ENCODE measurements around the gene RHBG. TPM values are rescaled to one million over a fixed set of nuclear protein-coding genes. Genes with fewer than 3 reads are reported as not detected.
A peak's percentile ranks its signal among the peaks of the same experiment; 100 is the strongest.

RHBG gene
- total RNA-seq, 4 donors from 2014 or later: 0.23 to 1.6 (median 1.1) TPM

DNA sequence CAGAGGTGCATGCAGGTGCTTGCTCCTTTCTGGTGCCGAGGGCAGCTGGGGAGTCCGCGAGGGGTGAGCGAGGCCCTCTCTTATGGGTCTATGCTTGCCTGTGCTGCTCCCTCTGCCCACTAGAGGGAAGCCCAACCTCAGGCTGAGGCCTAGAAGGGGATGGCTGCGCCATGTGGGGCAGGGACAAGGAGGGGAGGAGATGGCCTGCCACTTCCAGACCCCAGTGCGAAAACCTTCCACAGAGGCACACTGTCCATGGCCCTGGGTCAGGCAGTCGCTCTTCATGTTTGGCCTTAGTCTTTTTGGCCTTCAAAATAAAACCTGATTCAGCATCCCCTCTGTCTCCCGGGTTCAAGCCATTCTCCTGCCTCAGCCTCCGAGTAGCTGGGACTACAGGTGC lies 14.0 kb downstream of the RHBG start:
- intact Hi-C loops (cut with DNase I): loop anchor here (10.0 kb wide), 1 partner anchor 232 kb away; the partner anchor contains the start of gene HAPLN2
- peak; percentile 57 to 78 (median 70) for TF ChIP-seq CTCF (IDR thresholded peaks at IDR 0.05)
- TF ChIP-seq POLR2A (IDR thresholded peaks at IDR 0.05): no peak
- 29 to 47% methylated on average over 6 to 9 of the region's 9 CpGs for WGBS, 2 donors
- Histone ChIP-seq H3K27ac (no peak overlapping the region), H3K27me3 (peaks cover 0 to 23% (median 1%) of the 10 kb centered on the region in 4 donors), H3K36me3 (no peaks in the 10 kb centered on the region), H3K9me3 (no peaks in the 10 kb centered on the region), H3K4me1 (peaks cover 0 to 1% (median 0%) of the 10 kb centered on the region in 3 donors), H3K4me3 (no peak overlapping the region)
- no peak for DNase-seq

DNA sequence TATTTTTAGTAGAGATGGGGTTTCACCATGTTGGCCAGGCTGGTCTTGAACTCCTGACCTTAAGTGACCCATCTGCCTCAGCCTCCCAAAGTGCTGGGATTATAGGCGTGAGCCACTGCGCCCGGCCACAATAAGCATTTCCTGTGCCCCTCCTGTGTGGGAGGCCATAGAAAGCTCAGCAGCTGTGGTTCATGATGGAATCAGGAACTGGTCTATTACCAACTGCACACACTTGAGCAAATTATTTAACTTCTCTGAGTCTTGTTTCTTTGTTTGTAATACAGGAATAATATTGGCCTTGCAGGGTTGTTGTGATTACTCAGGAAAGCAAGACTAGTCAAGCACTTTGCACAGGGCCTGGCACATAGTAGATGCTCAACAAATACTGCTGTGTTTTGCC lies 15.0 kb downstream of the RHBG start:
- no peaks in the 10 kb centered on the region for H3K36me3 ChIP-seq
- intact Hi-C loops (cut with DNase I): loop anchor here (2.0 to 10.0 kb wide), 2 partner anchors 63 to 231 kb away; partner anchors contain the start of gene HAPLN2

DNA sequence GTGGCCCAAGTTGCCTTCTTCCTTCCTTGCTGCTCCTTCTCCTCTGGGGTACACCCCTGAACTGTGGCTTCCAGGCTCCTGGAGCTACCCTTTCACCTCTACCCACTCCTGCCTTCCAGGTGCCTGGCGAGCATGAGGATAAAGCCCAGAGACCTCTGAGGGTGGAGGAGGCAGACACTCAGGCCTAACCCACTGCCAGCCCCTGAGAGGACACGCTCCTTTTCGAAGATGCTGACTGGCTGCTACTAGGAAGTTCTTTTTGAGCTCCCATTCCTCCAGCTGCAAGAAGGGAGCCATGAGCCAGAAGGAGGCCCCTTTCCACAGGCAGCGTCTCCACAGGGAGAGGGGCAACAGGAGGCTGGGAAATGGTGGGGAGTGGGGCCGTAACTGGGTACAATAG lies 15.6 kb downstream of the RHBG start:
- 96% methylated on average over 4 of the region's 5 CpGs; no CpG with 5 or more reads in 1 of the 2 donors for WGBS, 2 donors
- Histone ChIP-seq H3K36me3 (no peaks in the 10 kb centered on the region), H3K27me3 (peaks cover 0 to 40% (median 4%) of the 10 kb centered on the region in 4 donors), H3K27ac (no peak overlapping the region), H3K9me3 (no peaks in the 10 kb centered on the region), H3K4me1 (peaks cover 0 to 10% (median 6%) of the 10 kb centered on the region in 3 donors), H3K4me3 (no peak overlapping the region)
- intact Hi-C loops (cut with DNase I): loop anchor here (2.0 to 10.0 kb wide), 2 partner anchors 62 to 230 kb away; partner anchors contain the start of gene HAPLN2
- TF ChIP-seq POLR2A (IDR thresholded peaks at IDR 0.05): no peak
- no peak for TF ChIP-seq CTCF (IDR thresholded peaks at IDR 0.05)
- DNase-seq: no peak

More for the DNA sequence above, 15.0 kb downstream of the RHBG start:
- Histone ChIP-seq H3K4me3 (no peak overlapping the region), H3K9me3 (no peaks in the 10 kb centered on the region), H3K27me3 (peaks cover 0 to 33% (median 3%) of the 10 kb centered on the region in 4 donors), H3K27ac (no peak overlapping the region), H3K4me1 (peaks cover 0 to 10% (median 6%) of the 10 kb centered on the region in 3 donors)
- 71 to 74% methylated on average over 3 of the region's 3 CpGs for WGBS, 2 donors
- no peak for DNase-seq
- TF ChIP-seq CTCF (IDR thresholded peaks at IDR 0.05) (no peak), POLR2A (IDR thresholded peaks at IDR 0.05) (no peak)

DNA sequence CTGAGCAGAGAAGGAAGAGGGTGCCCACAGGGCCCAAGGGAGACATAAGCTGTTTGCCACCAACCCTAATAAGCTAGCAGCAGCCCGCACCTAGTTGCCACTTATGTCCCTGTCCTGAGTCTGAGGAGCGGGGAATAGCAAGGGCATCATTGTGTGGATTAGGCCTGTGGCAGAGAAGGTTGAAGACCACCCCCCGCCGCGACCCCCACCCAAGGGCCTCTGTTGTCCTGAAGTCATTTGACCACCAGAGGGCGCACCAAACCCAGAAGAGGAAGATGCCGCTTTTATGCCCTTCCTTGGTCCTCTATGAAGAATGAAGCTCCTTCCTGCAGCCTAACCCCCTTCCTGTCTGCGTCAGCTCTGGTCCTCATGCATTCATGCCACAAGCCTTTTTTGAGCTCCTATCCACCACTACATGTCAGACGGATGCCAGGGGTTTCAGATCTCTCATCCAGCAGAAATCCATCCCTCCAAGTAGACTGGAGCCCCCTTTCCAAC lies 16.6 kb downstream of the RHBG start:
- no peak for DNase-seq
- 8 to 18% methylated on average over 4 to 8 of the region's 9 CpGs for WGBS, 2 donors
- TF ChIP-seq CTCF (IDR thresholded peaks at IDR 0.05) (peak; percentile 88 to 96 (median 94)), POLR2A (IDR thresholded peaks at IDR 0.05) (no peak)

DNA sequence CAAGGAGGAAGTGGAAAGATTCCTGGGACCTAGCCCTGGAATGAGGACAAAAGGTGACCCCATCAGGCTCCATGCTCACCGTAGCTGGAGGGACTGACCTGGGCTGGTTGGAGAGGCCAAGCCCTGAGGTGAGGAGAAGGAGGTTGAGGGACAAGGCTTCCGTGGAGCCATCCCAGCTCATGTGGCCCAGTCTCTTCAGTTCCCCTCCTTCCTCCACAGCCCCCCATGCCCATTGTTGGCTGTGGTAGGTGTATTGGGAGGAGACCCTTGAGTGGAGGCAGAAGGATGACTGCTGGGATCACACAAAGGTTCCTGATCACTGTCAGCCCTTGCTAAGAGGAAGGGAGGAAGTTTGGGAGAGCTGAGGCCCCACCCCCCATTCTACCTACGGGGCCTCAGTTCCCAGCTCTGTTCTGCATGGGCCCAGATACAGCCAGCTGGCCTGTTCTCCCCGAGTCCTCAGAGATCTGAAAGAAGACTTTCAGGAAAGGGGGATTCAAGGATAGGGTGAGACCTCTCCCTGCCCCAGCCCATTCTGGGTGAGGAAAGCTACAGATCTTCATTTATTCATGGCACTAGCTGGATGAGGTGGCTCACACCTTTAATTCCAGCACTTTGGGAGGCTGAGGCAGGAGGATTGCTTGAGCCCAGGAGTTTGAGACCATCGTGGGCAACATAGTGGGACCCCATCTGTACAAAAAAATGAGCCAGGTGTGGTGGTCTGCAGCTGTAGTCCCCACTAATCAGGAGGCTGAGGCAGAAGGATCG lies 17.3 kb downstream of the RHBG start:
- intact Hi-C loops (cut with DNase I): loop anchor here (10.0 kb wide), 1 partner anchor 228 kb away; the partner anchor contains the start of gene HAPLN2
- 80 to 82% methylated on average over 4 of the region's 6 CpGs for WGBS, 2 donors

More for the DNA sequence above, 16.6 kb downstream of the RHBG start:
- Histone ChIP-seq H3K4me3 (no peak overlapping the region), H3K27me3 (peaks cover 0 to 49% (median 4%) of the 10 kb centered on the region in 4 donors), H3K9me3 (no peaks in the 10 kb centered on the region), H3K27ac (no peak overlapping the region), H3K4me1 (peaks cover 0 to 10% (median 6%) of the 10 kb centered on the region in 3 donors), H3K36me3 (no peaks in the 10 kb centered on the region)
- intact Hi-C loops (cut with DNase I): loop anchor here (2.0 to 10.0 kb wide), 2 partner anchors 61 to 229 kb away; partner anchors contain the start of gene HAPLN2

More for the DNA sequence above, 17.3 kb downstream of the RHBG start:
- DNase-seq: no peak
- H3K4me3 ChIP-seq: no peak overlapping the region
- no peak for TF ChIP-seq POLR2A (IDR thresholded peaks at IDR 0.05)
- peaks cover 0 to 56% (median 4%) of the 10 kb centered on the region in 4 donors for H3K27me3 ChIP-seq
- H3K4me1 ChIP-seq: peaks cover 0 to 10% (median 6%) of the 10 kb centered on the region in 3 donors
- H3K36me3 ChIP-seq: no peaks in the 10 kb centered on the region
- no peaks in the 10 kb centered on the region for H3K9me3 ChIP-seq
- no peak overlapping the region for H3K27ac ChIP-seq
